ENCODE results near the gene ASS1. TPM values are rescaled to one million over a fixed set of nuclear protein-coding genes. Genes with fewer than 3 reads are reported as not detected.
"Not testable (repeated sequence)": the region's sequence is repeated elsewhere in the genome, so short reads cannot be mapped to it uniquely, and the experiment has no call there.

The ASS1 gene
- total RNA-seq, 1 experiment from 2014 or later, result 118 TPM

DNA sequence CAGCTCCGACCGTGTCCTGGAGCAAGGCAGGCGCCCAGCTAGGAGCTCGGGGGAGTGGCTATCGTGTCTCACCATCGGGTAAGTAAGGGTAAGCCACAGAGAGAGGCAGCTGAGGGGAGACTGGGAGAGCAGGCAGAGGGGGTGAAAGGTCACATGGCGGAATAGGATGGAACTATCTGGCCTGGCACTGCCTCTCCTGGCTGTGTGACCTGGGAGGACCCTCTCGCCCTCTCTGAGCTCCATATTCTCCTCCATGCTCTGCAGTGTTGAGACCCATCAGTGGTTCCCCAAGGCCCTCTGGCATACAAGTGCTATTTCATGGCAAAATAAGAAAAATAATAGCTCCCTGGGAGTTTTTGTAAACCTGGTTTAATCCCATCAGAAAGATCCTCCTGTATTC is 43.9 kb upstream of the ASS1 start:
- H3K27me3 ChIP-seq (replicated peaks; ENCODE audit: control insufficient read depth, insufficient read depth, low read length), result no peaks in the 10 kb centered on the region
- no peaks in the 10 kb centered on the region for H3K36me3 ChIP-seq (ENCODE audit: control insufficient read depth, insufficient read depth, low read length)
- CTCF ChIA-PET, result no interaction called here
- H3K4me1 ChIP-seq, result no peaks in the 10 kb centered on the region
- no peaks in the 10 kb centered on the region for H3K27me3 Mint-ChIP-seq (ENCODE audit: insufficient read depth, unreplicated experiment)
- POLR2A ChIA-PET, result no interaction called here
- no peak for TF ChIP-seq CTCF (IDR thresholded peaks at IDR 0.05; ENCODE audit: insufficient read depth in 1 of 2, low read depth in 1 of 2, low read length in 1 of 2, severe bottlenecking in 1 of 2, unreplicated experiment in 1 of 2)
- H3K4me3 Mint-ChIP-seq (ENCODE audit: unreplicated experiment), result no peak overlapping the region
- no peak for DNase-seq
- H3K4me3 ChIP-seq (ENCODE audit: low read depth, low read length), result no peak overlapping the region
- H3K36me3 Mint-ChIP-seq (ENCODE audit: insufficient read depth, unreplicated experiment), result no peaks in the 10 kb centered on the region
- H3K27ac Mint-ChIP-seq (ENCODE audit: unreplicated experiment), result no peak overlapping the region
- no peaks in the 10 kb centered on the region for H3K4me1 Mint-ChIP-seq (ENCODE audit: low read depth, unreplicated experiment)
- intact Hi-C loops (cut with micrococcal nuclease; ENCODE audit: unreplicated experiment), result no loop called here
- H3K9me3 ChIP-seq, result no peaks in the 10 kb centered on the region
- no peaks in the 10 kb centered on the region for H3K9me3 Mint-ChIP-seq (ENCODE audit: unreplicated experiment)
- BruUV-seq (replicated peaks), result no TSS peak

GRCh38 chr9:130401742-130402141 is 43.0 kb upstream of the ASS1 start:
- CTCF ChIA-PET; H3K4me3 Mint-ChIP-seq (ENCODE audit: unreplicated experiment); H3K36me3 ChIP-seq (ENCODE audit: control insufficient read depth, insufficient read depth, low read length); H3K4me1 Mint-ChIP-seq (ENCODE audit: low read depth, unreplicated experiment); DNase-seq; H3K36me3 Mint-ChIP-seq (ENCODE audit: insufficient read depth, unreplicated experiment); H3K27me3 ChIP-seq (replicated peaks; ENCODE audit: control insufficient read depth, insufficient read depth, low read length); BruUV-seq (replicated peaks); H3K4me3 ChIP-seq (ENCODE audit: low read depth, low read length); H3K9me3 Mint-ChIP-seq (ENCODE audit: unreplicated experiment); POLR2A ChIA-PET; H3K27me3 Mint-ChIP-seq (ENCODE audit: insufficient read depth, unreplicated experiment); H3K9me3 ChIP-seq; H3K4me1 ChIP-seq; H3K27ac Mint-ChIP-seq (ENCODE audit: unreplicated experiment); intact Hi-C loops (cut with micrococcal nuclease; ENCODE audit: unreplicated experiment): not testable (repeated sequence)

- H3K27me3 ChIP-seq (replicated peaks; ENCODE audit: control insufficient read depth, insufficient read depth, low read length), result no peaks in the 10 kb centered on the region
- intact Hi-C loops (cut with micrococcal nuclease; ENCODE audit: unreplicated experiment), result no loop called here
- H3K4me3 Mint-ChIP-seq (ENCODE audit: unreplicated experiment), result no peak overlapping the region
- no peaks in the 10 kb centered on the region for H3K27me3 Mint-ChIP-seq (ENCODE audit: insufficient read depth, unreplicated experiment)
- H3K36me3 ChIP-seq (ENCODE audit: control insufficient read depth, insufficient read depth, low read length), result no peaks in the 10 kb centered on the region
- no peak overlapping the region for H3K27ac Mint-ChIP-seq (ENCODE audit: unreplicated experiment)
- H3K36me3 Mint-ChIP-seq (ENCODE audit: insufficient read depth, unreplicated experiment), result no peaks in the 10 kb centered on the region
- TF ChIP-seq CTCF (IDR thresholded peaks at IDR 0.05; ENCODE audit: insufficient read depth in 1 of 2, low read depth in 1 of 2, low read length in 1 of 2, severe bottlenecking in 1 of 2, unreplicated experiment in 1 of 2), result no peak
- DNase-seq, result no peak
- H3K4me3 ChIP-seq (ENCODE audit: low read depth, low read length), result no peak overlapping the region
- ChIA-PET CTCF (no interaction called here), POLR2A (no interaction called here)
- BruUV-seq (replicated peaks), result no TSS peak
- no peaks in the 10 kb centered on the region for H3K4me1 ChIP-seq
- H3K4me1 Mint-ChIP-seq (ENCODE audit: low read depth, unreplicated experiment), result no peaks in the 10 kb centered on the region
- H3K9me3 Mint-ChIP-seq (ENCODE audit: unreplicated experiment), result no peaks in the 10 kb centered on the region
- H3K9me3 ChIP-seq, result no peaks in the 10 kb centered on the region
Measured at GRCh38 chr9:130402243-130402642, 42.5 kb upstream of the ASS1 start.

Data from Caco-2 (cell line).